K562 (cell line): ENCODE measurements around the gene DMAC2L. TPM values are rescaled to one million over a fixed set of nuclear protein-coding genes. Genes with fewer than 3 reads are reported as not detected.

ENCODE experiments used
- ADNP ChIP-seq: fragments of 200-800 bp; sonication (Bioruptor generic); IDR thresholded peaks from 2 replicates; pipeline ENCODE4 v1.6.1; 2016; ENCODE audit warnings: missing genetic modification characterization, missing compliant biosample characterization
- CREB1 ChIP-seq, 2 experiments: sonication (generic) in 1 of 2; formaldehyde crosslinking in 1 of 2; IDR thresholded peaks; 2 replicates each; pipeline versions ENCODE4 v1.6.1 to v1.8.0; 2012 to 2022; ENCODE audit warnings: inconsistent platforms in 1 of 2, mild to moderate bottlenecking in 1 of 2, missing genetic modification reagents in 1 of 2, moderate library complexity in 1 of 2
- CREB3 ChIP-seq: fragments of 450-650 bp; conservative IDR thresholded peaks from 2 replicates; pipeline ENCODE4 v1.6.1; 2016; ENCODE audit warnings: missing genetic modification characterization, low read depth, mild to moderate bottlenecking, missing compliant biosample characterization, moderate library complexity
- DACH1 ChIP-seq: fragments of 450-650 bp; IDR thresholded peaks from 2 replicates; pipeline ENCODE4 v1.6.1; 2018; ENCODE audit not compliant: partially characterized antibody
- DNMT1 ChIP-seq: fragments of 450-650 bp; IDR thresholded peaks from 2 replicates; pipeline ENCODE4 v1.6.1; 2016; ENCODE audit warnings: antibody characterized with exemption, mild to moderate bottlenecking
- E2F3 ChIP-seq: fragments of 250-450 bp; sonication (Bioruptor Pico); IDR thresholded peaks from 2 replicates; pipeline ENCODE4 v1.4.0; 2020; ENCODE audit warnings: mild to moderate bottlenecking
- ERF ChIP-seq: fragments of 450-650 bp; formaldehyde crosslinking; IDR thresholded peaks from 2 replicates; pipeline ENCODE4 v1.4.0; 2020; ENCODE audit warnings: mild to moderate bottlenecking, mixed read lengths
- GATAD2B ChIP-seq: fragments of 450-650 bp; IDR thresholded peaks from 2 replicates; pipeline ENCODE4 v1.6.1; 2017; ENCODE audit warnings: mild to moderate bottlenecking, borderline replicate concordance
- HDAC8 ChIP-seq: fragments of 450-650 bp; IDR thresholded peaks from 2 replicates; pipeline ENCODE4 v1.6.1; 2016; ENCODE audit warnings: mild to moderate bottlenecking, missing genetic modification characterization, moderate library complexity, missing compliant biosample characterization
- KDM5B ChIP-seq: fragments of 200-600 bp; sonication (generic); IDR thresholded peaks from 2 replicates; pipeline ENCODE4 v1.6.1; 2012; ENCODE audit warnings: low read depth, mild to moderate bottlenecking, moderate library complexity, low read length, control low read depth, inconsistent platforms; ENCODE audit not compliant: insufficient replicate concordance
- KHSRP ChIP-seq: fragments of 450-650 bp; IDR thresholded peaks from 2 replicates; pipeline ENCODE4 v1.6.1; 2017
- MEF2D ChIP-seq: conservative IDR thresholded peaks from 2 replicates; pipeline ENCODE4 v1.6.1; 2016; ENCODE audit warnings: low read depth, missing genetic modification characterization, missing compliant biosample characterization
- MTA1 ChIP-seq: fragments of 450-650 bp; IDR thresholded peaks from 2 replicates; pipeline ENCODE4 v1.6.1; 2017; ENCODE audit warnings: borderline replicate concordance
- RFX7 ChIP-seq: fragments of 250-450 bp; sonication (Bioruptor Pico); IDR thresholded peaks from 2 replicates; pipeline ENCODE4 v1.5.1; 2021; ENCODE audit warnings: mild to moderate bottlenecking
- RHOXF2B ChIP-seq: fragments of 250-450 bp; sonication (Bioruptor Pico); conservative IDR thresholded peaks from 2 replicates; pipeline ENCODE4 v1.5.1; 2021
- SRSF1 ChIP-seq: fragments of 200-400 bp; formaldehyde crosslinking; IDR thresholded peaks from 2 replicates; pipeline ENCODE4 v1.6.1; 2017; ENCODE audit warnings: mild to moderate bottlenecking, low read depth, low read length, moderate library complexity
- TEAD2 ChIP-seq: fragments of 450-650 bp; IDR thresholded peaks from 2 replicates; pipeline ENCODE4 v1.6.1; 2016; ENCODE audit warnings: missing genetic modification characterization, control low read depth, missing compliant biosample characterization
- ZFP30 ChIP-seq: fragments of 250-450 bp; sonication (Bioruptor Pico); IDR thresholded peaks from 2 replicates; pipeline ENCODE4 v1.8.0; 2022; ENCODE audit warnings: moderate library complexity, mild to moderate bottlenecking, inconsistent platforms, borderline replicate concordance
- ZNF384 ChIP-seq: IDR thresholded peaks from 2 replicates; pipeline ENCODE4 v1.6.1; 2012; ENCODE audit warnings: low read depth, low read length, improper control_type of control experiment
- ZNF583 ChIP-seq: fragments of 250-450 bp; sonication (Bioruptor Pico); IDR thresholded peaks from 2 replicates; pipeline ENCODE4 v1.4.0; 2020
- polyA plus RNA-seq, 8 experiments: library from polyadenylated mRNA; depleted of rRNA in 4 of 8; stranded (reverse) in 5 of 8; unstranded in 3 of 8; fragments of >200 nt; fragmentation: Nextera tagmentation in 2 of 8; fragmentation: Illumina TruSeq in 1 of 8; extraction: Ambion mirVana in 2 of 8; extraction: Trizol in 1 of 8; gene quantifications; 2 replicates each; pipeline versions ENCODE4 v1.2.1 to v1.2.3, GENCODE V29; 2011 to 2014; ENCODE audit warnings: inconsistent platforms in 1 of 8, missing spikeins in 1 of 8
- total RNA-seq, 7 experiments: library from RNA; depleted of rRNA in 6 of 7; stranded (reverse); fragments of >200 nt in 6 of 7; fragmentation: Illumina TruSeq in 2 of 7; extraction: Trizol in 2 of 7; gene quantifications; 2 replicates each; pipeline versions ENCODE4 v1.2.1 to v1.2.3, GENCODE V29; 2011 to 2021; ENCODE audit warnings: low replicate concordance in 1 of 7
- TF ChIP-seq, protein P1 (sequence below): sonication (generic); IDR thresholded peaks from 2 replicates; pipeline ENCODE4 v1.6.1; 2016
- TF ChIP-seq, protein P2 (sequence below), 2 experiments: IDR thresholded peaks; 2 replicates each; pipeline ENCODE4 v1.6.1; 2011; ENCODE audit warnings: borderline replicate concordance in 1 of 2, control low read depth in 1 of 2, low read depth in 1 of 2, low read length in 1 of 2, mild to moderate bottlenecking in 1 of 2, mixed read lengths in 1 of 2, moderate library complexity in 1 of 2; ENCODE audit not compliant: insufficient read depth in 1 of 2, insufficient read length in 1 of 2, poor library complexity in 1 of 2, severe bottlenecking in 1 of 2; ENCODE audit errors: extremely low read depth in 1 of 2
- TF ChIP-seq, protein P3 (sequence below): conservative IDR thresholded peaks from 2 replicates; pipeline ENCODE4 v1.6.1; 2011; ENCODE audit warnings: low read depth, mild to moderate bottlenecking, low read length; ENCODE audit not compliant: control insufficient read depth

The DMAC2L gene
- total and polyA plus RNA-seq, 9 of the 15 experiments (the other 6 are each of a cell fraction or from before 2014, with no cell fraction given) = 4.0 to 37.2 (median 9.3) TPM

GRCh38 chr14:50321009-50321660 lies 9.0 kb downstream of the DMAC2L start (continued):
- no peak for TF ChIP-seq DNMT1
- no peak for TF ChIP-seq SRSF1
- no peak for TF ChIP-seq HDAC8 (tag)
- no peak for TF ChIP-seq ZNF583
- no peak for TF ChIP-seq ADNP
- TF ChIP-seq KDM5B = no peak
- no peak for TF ChIP-seq DACH1
- no peak for TF ChIP-seq E2F3 (CRISPR knock-in tag)
- TF ChIP-seq, protein P1, sequence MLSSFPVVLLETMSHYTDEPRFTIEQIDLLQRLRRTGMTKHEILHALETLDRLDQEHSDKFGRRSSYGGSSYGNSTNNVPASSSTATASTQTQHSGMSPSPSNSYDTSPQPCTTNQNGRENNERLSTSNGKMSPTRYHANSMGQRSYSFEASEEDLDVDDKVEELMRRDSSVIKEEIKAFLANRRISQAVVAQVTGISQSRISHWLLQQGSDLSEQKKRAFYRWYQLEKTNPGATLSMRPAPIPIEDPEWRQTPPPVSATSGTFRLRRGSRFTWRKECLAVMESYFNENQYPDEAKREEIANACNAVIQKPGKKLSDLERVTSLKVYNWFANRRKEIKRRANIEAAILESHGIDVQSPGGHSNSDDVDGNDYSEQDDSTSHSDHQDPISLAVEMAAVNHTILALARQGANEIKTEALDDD = peak; percentile 50; the same call in 1 of the 2 replicates
- TF ChIP-seq MEF2D = no peak
- no peak for TF ChIP-seq MTA1
- TF ChIP-seq, protein P2, sequence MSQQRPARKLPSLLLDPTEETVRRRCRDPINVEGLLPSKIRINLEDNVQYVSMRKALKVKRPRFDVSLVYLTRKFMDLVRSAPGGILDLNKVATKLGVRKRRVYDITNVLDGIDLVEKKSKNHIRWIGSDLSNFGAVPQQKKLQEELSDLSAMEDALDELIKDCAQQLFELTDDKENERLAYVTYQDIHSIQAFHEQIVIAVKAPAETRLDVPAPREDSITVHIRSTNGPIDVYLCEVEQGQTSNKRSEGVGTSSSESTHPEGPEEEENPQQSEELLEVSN (IDR thresholded peaks at IDR 0.05; ENCODE audit: borderline replicate concordance in 1 of 2, extremely low read depth in 1 of 2, insufficient read depth in 1 of 2, insufficient read length in 1 of 2, low read depth in 1 of 2, low read length in 1 of 2, poor library complexity in 1 of 2, severe bottlenecking in 1 of 2) = no peak
- peak; percentile 73; the same call in 1 of the 2 replicates for TF ChIP-seq ZNF384
- TF ChIP-seq CREB1 (IDR thresholded peaks at IDR 0.05) = peak; percentile 22; the same call in 1 of the 2 replicates
- no peak for TF ChIP-seq CREB1 (CRISPR knock-in tag; IDR thresholded peaks at IDR 0.05)
- TF ChIP-seq KHSRP = no peak
- TF ChIP-seq TEAD2 (tag) = no peak
- TF ChIP-seq ERF (CRISPR knock-in tag) = no peak
- TF ChIP-seq CREB3 = no peak
- no peak for TF ChIP-seq RFX7 (CRISPR knock-in tag)
- no peak for TF ChIP-seq RHOXF2B (CRISPR knock-in tag)
- TF ChIP-seq GATAD2B = no peak
- TF ChIP-seq, protein P3, sequence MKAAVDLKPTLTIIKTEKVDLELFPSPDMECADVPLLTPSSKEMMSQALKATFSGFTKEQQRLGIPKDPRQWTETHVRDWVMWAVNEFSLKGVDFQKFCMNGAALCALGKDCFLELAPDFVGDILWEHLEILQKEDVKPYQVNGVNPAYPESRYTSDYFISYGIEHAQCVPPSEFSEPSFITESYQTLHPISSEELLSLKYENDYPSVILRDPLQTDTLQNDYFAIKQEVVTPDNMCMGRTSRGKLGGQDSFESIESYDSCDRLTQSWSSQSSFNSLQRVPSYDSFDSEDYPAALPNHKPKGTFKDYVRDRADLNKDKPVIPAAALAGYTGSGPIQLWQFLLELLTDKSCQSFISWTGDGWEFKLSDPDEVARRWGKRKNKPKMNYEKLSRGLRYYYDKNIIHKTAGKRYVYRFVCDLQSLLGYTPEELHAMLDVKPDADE = no peak
- no peak for TF ChIP-seq ZFP30 (CRISPR knock-in tag)
